H9 (cell line): ENCODE measurements around the gene SNX30. TPM values are rescaled to one million over a fixed set of nuclear protein-coding genes. Genes with fewer than 3 reads are reported as not detected.

Experiments used
- DNase-seq: peaks from one replicate; pipeline ENCODE4 v3.0.0-alpha.2; 2017
- H2AFZ ChIP-seq: one replicate; pipeline ENCODE4 v1.6.1; 2013; ENCODE audit warnings: mild to moderate bottlenecking, low read length, control low read depth, moderate library complexity
- H2AK5ac ChIP-seq: 2 replicates; pipeline ENCODE4 v1.6.1; 2013; ENCODE audit warnings: low read length, control low read depth, mixed read lengths; ENCODE audit not compliant: insufficient read length
- H2BK120ac ChIP-seq: one replicate; pipeline ENCODE4 v1.6.1; 2013; ENCODE audit warnings: low read depth, mild to moderate bottlenecking, low read length, control low read depth, inconsistent platforms; ENCODE audit not compliant: poor library complexity, severe bottlenecking
- H2BK12ac ChIP-seq: 2 replicates; pipeline ENCODE4 v1.6.1; 2013; ENCODE audit warnings: low read length, control low read depth, mixed read lengths, low read depth; ENCODE audit not compliant: insufficient read length
- H2BK15ac ChIP-seq: 2 replicates; pipeline ENCODE4 v1.6.1; 2013; ENCODE audit warnings: low read depth, low read length, control low read depth
- H2BK20ac ChIP-seq: one replicate; pipeline ENCODE4 v1.6.1; 2013; ENCODE audit warnings: low read depth, mild to moderate bottlenecking, low read length, control low read depth, inconsistent platforms; ENCODE audit not compliant: poor library complexity, severe bottlenecking
- H2BK5ac ChIP-seq: 2 replicates; pipeline ENCODE4 v1.6.1; 2013; ENCODE audit warnings: low read length, control low read depth, mixed read lengths; ENCODE audit not compliant: insufficient read length
- H3K14ac ChIP-seq: 2 replicates; pipeline ENCODE4 v1.6.1; 2013; ENCODE audit warnings: low read length, control low read depth; ENCODE audit not compliant: insufficient read depth
- H3K18ac ChIP-seq: 2 replicates; pipeline ENCODE4 v1.6.1; 2013; ENCODE audit warnings: low read depth, mild to moderate bottlenecking, mixed read lengths, low read length, control low read depth; ENCODE audit not compliant: insufficient read length
- H3K23ac ChIP-seq: 2 replicates; pipeline ENCODE4 v1.6.1; 2013; ENCODE audit warnings: low read length, control low read depth, mixed read lengths, low read depth; ENCODE audit not compliant: insufficient read length
- H3K23me2 ChIP-seq: 2 replicates; pipeline ENCODE4 v1.6.1; 2013; ENCODE audit warnings: low read depth, mild to moderate bottlenecking, mixed read lengths, low read length, control low read depth; ENCODE audit not compliant: insufficient read length, poor library complexity, severe bottlenecking
- H3K27ac ChIP-seq: 2 replicates; pipeline ENCODE4 v1.5.1; 2013; ENCODE audit warnings: low read length, control low read depth, mixed read lengths, low read depth; ENCODE audit not compliant: insufficient read length
- H3K27me3 ChIP-seq: 2 replicates; pipeline ENCODE4 v1.6.1; 2013; ENCODE audit warnings: low read length, control low read depth, inconsistent platforms; ENCODE audit not compliant: insufficient read depth
- H3K4ac ChIP-seq: 2 replicates; pipeline ENCODE4 v1.6.1; 2013; ENCODE audit warnings: low read depth, mild to moderate bottlenecking, control low read depth, inconsistent platforms, low read length, moderate library complexity
- H3K4me1 ChIP-seq: 2 replicates; pipeline ENCODE4 v1.6.1; 2013; ENCODE audit warnings: low read length, control low read depth, inconsistent platforms; ENCODE audit not compliant: insufficient read depth
- H3K4me2 ChIP-seq: 2 replicates; pipeline ENCODE4 v1.6.1; 2013; ENCODE audit warnings: low read length, control low read depth, mixed read lengths; ENCODE audit not compliant: insufficient read length, insufficient read depth
- H3K56ac ChIP-seq: 2 replicates; pipeline ENCODE4 v1.6.1; 2013; ENCODE audit warnings: low read depth, mild to moderate bottlenecking, mixed read lengths, low read length, control low read depth; ENCODE audit not compliant: insufficient read length
- H3K79me1 ChIP-seq: 2 replicates; pipeline ENCODE4 v1.6.1; 2013; ENCODE audit warnings: low read depth, mild to moderate bottlenecking, moderate library complexity, low read length, control low read depth, inconsistent platforms; ENCODE audit not compliant: insufficient read depth, poor library complexity, severe bottlenecking
- H3K79me2 ChIP-seq: 2 replicates; pipeline ENCODE4 v1.6.1; 2013; ENCODE audit warnings: low read length, control low read depth, inconsistent platforms; ENCODE audit not compliant: insufficient read depth
- H3K9ac ChIP-seq: 2 replicates; pipeline ENCODE4 v1.6.1; 2013; ENCODE audit warnings: low read length, control low read depth, mixed read lengths; ENCODE audit not compliant: insufficient read length; ENCODE audit errors: extremely low read depth
- H3K9me3 ChIP-seq: one replicate; pipeline ENCODE4 v1.6.1; 2013; ENCODE audit warnings: low read depth, low read length, inconsistent platforms; ENCODE audit not compliant: control insufficient read depth
- H3T11ph ChIP-seq: one replicate; pipeline ENCODE4 v1.6.1; 2013; ENCODE audit warnings: mild to moderate bottlenecking, low read length, control low read depth, inconsistent platforms
- H4K20me1 ChIP-seq: one replicate; pipeline ENCODE4 v1.6.1; 2013; ENCODE audit not compliant: control insufficient read depth, insufficient read length, insufficient read depth
- H4K5ac ChIP-seq: 2 replicates; pipeline ENCODE4 v1.6.1; 2013; ENCODE audit warnings: low read depth, mild to moderate bottlenecking, mixed read lengths, low read length, control low read depth; ENCODE audit not compliant: insufficient read length
- H4K8ac ChIP-seq: replicated peaks from 2 replicates; pipeline ENCODE4 v1.6.1; 2013; ENCODE audit warnings: low read length, control low read depth, mixed read lengths, low read depth; ENCODE audit not compliant: insufficient read length
- H4K91ac ChIP-seq: 2 replicates; pipeline ENCODE4 v1.6.1; 2013; ENCODE audit warnings: low read depth, mild to moderate bottlenecking, moderate library complexity, mixed read lengths, low read length, control low read depth; ENCODE audit not compliant: insufficient read length
- H3K27ac Mint-ChIP-seq, 3 experiments: 2 replicates in 2 of 3; 3 replicates in 1 of 3; pipeline ENCODE4 v1.8.0; 2020 to 2021; ENCODE audit warnings: mixed read lengths in 3 of 3, mild to moderate bottlenecking in 1 of 3, moderate library complexity in 1 of 3
- H3K27me3 Mint-ChIP-seq: 2 replicates; pipeline ENCODE4 v1.8.0; 2021; ENCODE audit warnings: low read depth, mild to moderate bottlenecking, moderate library complexity, mixed read lengths
- H3K36me3 Mint-ChIP-seq, 3 experiments: 2 replicates in 2 of 3; 3 replicates in 1 of 3; pipeline ENCODE4 v1.8.0; 2020 to 2021; ENCODE audit warnings: low read depth in 3 of 3, mixed read lengths in 3 of 3; ENCODE audit not compliant: insufficient read depth in 1 of 3
- H3K4me1 Mint-ChIP-seq, 2 experiments: 2 replicates each; pipeline ENCODE4 v1.8.0; 2020; ENCODE audit warnings: mixed read lengths in 2 of 2
- H3K4me3 Mint-ChIP-seq, 2 experiments: 2 replicates in 1 of 2; 3 replicates in 1 of 2; pipeline ENCODE4 v1.8.0; 2020 to 2021; ENCODE audit warnings: mild to moderate bottlenecking in 2 of 2, mixed read lengths in 2 of 2, moderate library complexity in 1 of 2
- H3K9me3 Mint-ChIP-seq, 2 experiments: 2 replicates in 1 of 2; 3 replicates in 1 of 2; pipeline ENCODE4 v1.8.0; 2020; ENCODE audit warnings: mild to moderate bottlenecking in 2 of 2, mixed read lengths in 2 of 2, moderate library complexity in 1 of 2
- WGBS: extraction: QIAGEN DNeasy Blood & Tissue Kit; methylation state at CpG from one replicate; pipeline ENCODE4 v1.1.7; 2013; ENCODE audit warnings: missing lambda C conversion rate, low lambda C conversion rate, mixed read lengths; ENCODE audit not compliant: insufficient read length; ENCODE audit errors: extremely low coverage; 5-methylcytosine and 5-hydroxymethylcytosine counted together
- total RNA-seq: library from RNA; stranded (reverse); gene quantifications from 2 replicates; pipeline ENCODE4 v1.2.1, GENCODE V29; 2021
- TF ChIP-seq, protein P1 (sequence below): fragments of 200-600 bp; sonication (generic); conservative IDR thresholded peaks from 3 replicates; pipeline ENCODE4 v1.8.0; 2021; ENCODE audit warnings: antibody characterized with exemption, mild to moderate bottlenecking

The SNX30 gene
- total RNA-seq, 1 experiment from 2014 or later: 10.3 TPM

- Histone ChIP-seq H3K9ac (no peak overlapping the region), H4K91ac (no peak overlapping the region), H3K23me2 (no peaks in the 10 kb centered on the region), H3K4me1 (peaks cover 3% of the 10 kb centered on the region; the same call in 1 of the 2 replicates), H4K5ac (no peak overlapping the region), H3K9me3 (no peaks in the 10 kb centered on the region), H4K8ac (no peak overlapping the region), H3T11ph (no peak overlapping the region), H2BK120ac (no peak overlapping the region), H2AFZ (no peak overlapping the region), H3K23ac (no peak overlapping the region), H3K27me3 (no peaks in the 10 kb centered on the region), H4K20me1 (no peaks in the 10 kb centered on the region), H3K18ac (no peak overlapping the region), H2BK12ac (no peak overlapping the region), H2BK5ac (no peak overlapping the region), H3K27ac (no peak overlapping the region), H2AK5ac (no peak overlapping the region), H3K79me1 (no peaks in the 10 kb centered on the region), H3K14ac (no peak overlapping the region), H3K56ac (no peak overlapping the region), H3K79me2 (0 out of 2 replicates have a peak, but pooled peaks cover 3% of the 10 kb centered on the region), H3K4me2 (peak overlapping the region; percentile 51), H3K4ac (no peak overlapping the region), H2BK15ac (no peak overlapping the region), H2BK20ac (no peak overlapping the region)
- no CpG with 5 or more reads among the region's 7 CpGs for WGBS
- Mint-ChIP-seq H3K9me3 (no peaks in the 10 kb centered on the region), H3K36me3 (no peaks in the 10 kb centered on the region), H3K4me3 (peak overlapping the region; percentile 46 to 64), H3K27me3 (no peaks in the 10 kb centered on the region), H3K4me1 (peaks cover 10% of the 10 kb centered on the region in 2 experiments; a peak in 3 of 4 replicates), H3K27ac (peak overlapping the region in 1 of 3 experiments; percentile 54; a peak in 1 of 7 replicates)
- DNase-seq: peak; percentile 57
- TF ChIP-seq, protein P1, sequence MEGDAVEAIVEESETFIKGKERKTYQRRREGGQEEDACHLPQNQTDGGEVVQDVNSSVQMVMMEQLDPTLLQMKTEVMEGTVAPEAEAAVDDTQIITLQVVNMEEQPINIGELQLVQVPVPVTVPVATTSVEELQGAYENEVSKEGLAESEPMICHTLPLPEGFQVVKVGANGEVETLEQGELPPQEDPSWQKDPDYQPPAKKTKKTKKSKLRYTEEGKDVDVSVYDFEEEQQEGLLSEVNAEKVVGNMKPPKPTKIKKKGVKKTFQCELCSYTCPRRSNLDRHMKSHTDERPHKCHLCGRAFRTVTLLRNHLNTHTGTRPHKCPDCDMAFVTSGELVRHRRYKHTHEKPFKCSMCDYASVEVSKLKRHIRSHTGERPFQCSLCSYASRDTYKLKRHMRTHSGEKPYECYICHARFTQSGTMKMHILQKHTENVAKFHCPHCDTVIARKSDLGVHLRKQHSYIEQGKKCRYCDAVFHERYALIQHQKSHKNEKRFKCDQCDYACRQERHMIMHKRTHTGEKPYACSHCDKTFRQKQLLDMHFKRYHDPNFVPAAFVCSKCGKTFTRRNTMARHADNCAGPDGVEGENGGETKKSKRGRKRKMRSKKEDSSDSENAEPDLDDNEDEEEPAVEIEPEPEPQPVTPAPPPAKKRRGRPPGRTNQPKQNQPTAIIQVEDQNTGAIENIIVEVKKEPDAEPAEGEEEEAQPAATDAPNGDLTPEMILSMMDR: no peak
These were observed 33.6 kb downstream of the SNX30 start for GRCh38 chr9:112784020-112784785.
